NK-92 (cell line): ENCODE data around the gene UNC13B.
"Not testable (repeated sequence)": the region's sequence is repeated elsewhere in the genome, so short reads cannot be mapped to it uniquely, and the experiment has no call there.

ENCODE experiments used
- DNase-seq: peaks from one replicate; lab custom pipeline; 2025; ENCODE audit not compliant: unreplicated experiment; lab: John Stamatoyannopoulos, UW

Gene UNC13B

DNA sequence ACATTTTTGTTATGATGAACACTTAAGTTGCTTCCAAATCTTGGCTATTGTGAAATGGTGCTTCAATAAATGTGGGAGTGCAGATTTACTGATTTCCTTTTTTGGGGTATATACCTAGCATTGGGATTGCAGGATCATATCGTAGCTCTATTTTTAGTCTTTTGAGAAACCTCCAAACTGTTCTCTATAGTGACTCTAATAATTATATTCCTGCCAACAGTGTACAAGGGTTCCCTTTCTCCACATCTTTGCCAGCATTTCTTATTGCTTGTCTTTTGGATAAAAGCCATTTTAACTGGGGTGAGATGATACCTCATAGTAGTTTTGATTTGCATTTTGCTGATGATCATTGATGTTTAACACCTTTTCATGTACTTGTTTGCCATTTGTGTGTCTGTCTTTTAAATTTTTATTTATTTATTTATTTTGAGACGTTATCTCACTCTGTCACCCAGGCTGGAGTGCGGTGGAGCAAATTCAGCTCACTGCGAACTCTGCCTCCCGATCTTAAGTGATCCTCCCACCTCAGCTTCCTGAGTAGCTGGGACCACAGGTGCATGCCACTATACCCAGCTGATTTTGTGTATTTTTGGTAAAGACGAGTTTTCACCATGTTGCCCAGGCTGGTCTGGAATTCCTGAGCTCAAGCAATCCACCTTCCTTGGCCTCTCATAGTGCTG lies 59.0 kb downstream of the UNC13B start:
- DNase-seq, result no peak

DNA sequence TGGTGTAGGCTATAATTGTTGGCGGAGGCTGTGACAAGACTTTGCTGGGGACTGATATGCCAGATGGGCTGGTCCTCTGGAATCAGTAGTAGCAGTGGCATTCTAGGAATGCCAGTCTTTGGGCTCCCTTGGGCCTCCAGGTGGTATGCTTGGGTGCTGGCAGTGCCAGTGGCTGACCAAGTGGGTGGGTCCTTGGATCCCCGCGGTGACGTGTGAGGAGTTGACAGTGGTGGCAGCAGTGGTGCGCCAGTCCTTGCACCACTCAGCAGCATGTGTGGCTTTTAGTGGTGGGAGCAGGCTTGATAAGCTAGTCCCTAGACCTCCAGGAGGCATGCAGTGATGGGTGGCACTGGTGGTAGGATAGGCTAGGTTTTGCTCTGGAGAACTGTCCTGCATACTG lies 63.9 kb downstream of the UNC13B start:
- DNase-seq, result no peak

DNA sequence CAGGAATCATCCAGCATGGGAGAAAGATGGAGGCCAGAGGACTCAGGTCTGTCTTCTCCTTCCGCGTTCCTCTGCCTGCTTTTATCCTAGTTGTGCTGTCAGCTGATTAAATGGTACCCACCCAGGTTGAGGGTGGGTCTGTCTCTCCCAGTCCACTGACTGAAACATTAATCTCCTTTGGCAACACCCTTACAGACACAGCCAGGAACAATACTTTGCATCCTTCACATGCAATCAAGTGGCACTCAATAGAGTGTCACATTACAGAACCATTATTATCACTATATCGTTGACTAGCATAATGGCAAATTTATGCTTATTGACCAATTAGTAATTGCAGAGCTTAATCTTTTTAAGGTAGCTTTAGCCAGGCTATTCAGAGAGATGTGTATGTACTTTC lies 64.8 kb downstream of the UNC13B start:
- DNase-seq, result no peak

DNA sequence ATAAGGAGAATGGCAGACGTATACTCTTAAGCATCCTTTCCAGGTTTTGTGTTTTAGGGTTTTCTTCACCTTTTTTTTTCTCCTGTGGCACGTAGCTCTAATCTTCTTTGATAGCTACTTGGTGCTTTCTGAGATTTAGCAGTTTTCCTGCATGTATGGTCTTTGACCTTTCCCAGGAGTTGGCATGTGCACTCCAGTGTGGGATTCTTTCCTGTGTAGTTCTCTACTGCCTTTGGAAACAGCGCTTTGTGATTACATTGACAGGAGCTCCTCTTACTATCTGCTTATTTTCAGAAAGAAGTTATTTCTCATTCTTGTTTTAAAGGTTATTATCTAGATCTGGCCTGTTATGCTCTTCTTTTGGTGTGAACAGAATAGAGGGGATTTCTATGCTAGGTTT lies 65.5 kb downstream of the UNC13B start:
- no peak for DNase-seq

DNA sequence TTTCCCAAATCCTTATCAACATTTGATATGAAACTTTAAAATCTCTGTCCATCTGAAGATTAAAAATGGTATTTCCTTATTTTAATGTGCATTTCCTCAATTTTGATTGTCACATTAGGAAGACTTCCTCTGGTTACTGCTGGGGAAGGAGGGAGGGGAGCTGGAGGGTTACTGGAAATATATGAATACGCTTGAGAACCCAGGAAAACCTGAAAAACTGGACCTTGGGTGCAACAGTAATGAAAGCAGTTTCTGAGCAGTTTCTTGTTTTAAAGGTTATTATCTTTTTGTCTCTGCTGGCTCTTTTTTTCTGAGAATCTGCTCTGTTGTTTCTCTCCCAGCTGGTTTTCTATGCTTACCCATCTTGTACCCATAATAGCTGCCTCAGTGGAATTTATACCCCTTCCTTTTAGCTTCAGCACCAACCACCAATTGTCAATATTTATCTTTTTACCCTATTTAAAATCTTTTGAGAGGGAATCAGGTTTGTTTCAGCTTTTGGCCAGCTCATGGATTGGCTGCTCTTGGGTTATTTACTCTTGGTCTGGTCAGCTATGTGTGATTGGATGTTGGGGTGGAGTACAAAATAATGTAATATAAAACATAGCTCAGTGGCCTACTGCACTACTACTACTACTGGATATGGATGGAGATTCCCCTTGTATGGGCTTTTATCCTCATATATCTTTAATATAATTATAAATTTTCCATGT lies 67.4 kb downstream of the UNC13B start:
- no peak for DNase-seq

DNA sequence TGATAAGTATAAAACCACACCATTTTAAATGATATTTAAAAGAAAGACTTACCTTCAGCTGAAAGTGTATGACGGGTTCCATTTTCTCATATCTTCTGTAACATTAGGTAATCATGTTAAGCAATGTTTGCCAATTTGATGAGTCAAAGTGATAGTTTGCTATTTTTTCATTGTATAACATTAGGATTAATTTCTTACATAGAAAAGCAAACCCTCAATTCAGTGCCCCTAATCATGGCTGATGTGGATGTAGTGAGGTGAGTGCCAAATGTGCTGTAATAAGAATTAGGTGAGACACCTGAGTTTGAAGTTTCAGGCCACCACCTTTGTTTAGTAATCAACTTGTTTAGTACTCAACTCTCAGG lies 68.0 kb downstream of the UNC13B start:
- DNase-seq, result no peak

DNA sequence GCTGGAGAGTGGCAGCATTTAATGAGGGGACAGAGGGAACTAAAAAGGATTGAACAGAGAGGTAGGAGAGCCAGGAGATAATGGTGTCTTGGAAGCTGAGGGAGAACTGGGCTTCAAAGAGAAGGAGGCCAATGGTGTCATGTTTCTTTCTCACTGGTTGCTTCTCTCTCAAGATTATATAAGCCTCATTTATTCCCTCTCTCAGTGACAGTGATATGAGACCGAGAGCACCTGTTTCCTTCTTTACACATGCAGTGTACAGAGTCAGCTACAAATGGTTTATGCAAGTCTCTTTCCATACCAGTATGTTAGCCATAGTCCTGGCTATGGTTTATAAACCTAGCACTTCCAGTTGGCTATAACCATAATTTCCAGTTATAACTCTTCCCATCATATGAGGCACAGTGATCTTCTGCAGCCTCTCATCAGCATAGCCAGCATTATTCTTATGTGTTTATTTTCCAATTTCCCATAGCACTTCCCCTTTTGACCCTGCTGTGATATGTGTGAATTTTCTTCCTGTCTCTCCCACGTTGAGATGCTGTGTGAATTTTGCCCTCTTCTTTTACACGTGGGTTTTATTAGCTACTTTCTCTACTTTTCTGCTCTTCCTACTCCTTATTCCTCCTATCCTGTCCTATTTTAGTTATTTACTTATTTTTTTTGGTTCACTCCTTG lies 71.2 kb downstream of the UNC13B start:
- no peak for DNase-seq

DNA sequence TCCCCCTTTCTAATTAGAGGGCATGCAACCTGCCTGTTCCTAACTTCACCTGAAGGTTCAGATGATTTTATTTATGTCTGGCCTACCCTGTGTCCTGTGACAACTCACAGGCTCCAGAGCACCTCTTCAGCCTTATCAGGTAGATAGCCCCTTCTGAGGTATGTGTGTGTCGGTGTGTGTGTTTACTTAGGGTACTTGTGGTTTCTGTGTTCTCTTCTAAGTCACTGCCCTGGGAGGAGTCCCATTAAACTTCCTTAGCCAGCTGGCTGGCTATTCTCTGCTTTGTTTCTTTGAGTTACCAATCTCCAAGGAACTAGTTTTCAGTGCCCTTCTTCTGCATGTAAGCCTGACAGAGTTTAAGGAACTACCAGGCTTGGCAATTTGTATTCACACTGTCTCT lies 74.9 kb downstream of the UNC13B start:
- DNase-seq, result no peak

DNA sequence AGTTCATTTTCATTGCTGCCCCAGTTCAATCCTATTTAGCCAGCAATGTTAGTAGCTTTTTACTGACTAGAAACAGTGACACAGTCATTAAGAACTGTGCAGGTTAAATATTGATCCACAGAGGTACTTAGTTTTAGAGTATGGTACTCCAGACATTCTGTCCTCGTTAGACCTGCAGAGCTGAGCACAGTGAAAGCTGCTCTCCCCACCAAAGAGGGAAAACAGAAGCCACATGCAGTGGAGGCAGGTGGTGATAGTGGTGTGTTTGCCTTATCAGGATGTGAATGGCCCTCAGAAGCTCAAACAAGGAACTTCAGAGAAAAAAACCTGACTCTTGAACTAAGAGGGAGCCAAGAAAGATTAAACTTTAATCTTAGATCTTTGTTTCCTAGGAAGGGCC lies 75.5 kb downstream of the UNC13B start:
- no peak for DNase-seq

DNA sequence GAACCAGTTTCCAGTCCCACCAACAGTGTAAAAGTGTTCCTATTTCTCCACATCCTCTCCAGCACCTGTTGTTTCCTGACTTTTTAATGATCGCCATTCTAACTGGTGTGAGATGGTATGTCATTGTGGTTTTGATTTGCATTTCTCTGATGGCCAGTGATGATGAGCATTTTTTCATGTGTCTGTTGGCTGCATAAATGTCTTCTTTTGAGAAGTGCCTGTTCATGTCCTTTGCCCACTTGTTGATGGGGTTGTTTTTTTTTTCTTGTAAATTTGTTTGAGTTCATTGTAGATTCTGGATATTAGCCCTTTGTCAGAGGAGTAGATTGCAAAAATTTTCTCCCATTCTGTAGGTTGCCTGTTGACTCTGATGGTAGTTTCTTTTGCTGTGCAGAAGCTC lies 84.1 kb downstream of the UNC13B start:
- DNase-seq, result not testable (repeated sequence)

DNA sequence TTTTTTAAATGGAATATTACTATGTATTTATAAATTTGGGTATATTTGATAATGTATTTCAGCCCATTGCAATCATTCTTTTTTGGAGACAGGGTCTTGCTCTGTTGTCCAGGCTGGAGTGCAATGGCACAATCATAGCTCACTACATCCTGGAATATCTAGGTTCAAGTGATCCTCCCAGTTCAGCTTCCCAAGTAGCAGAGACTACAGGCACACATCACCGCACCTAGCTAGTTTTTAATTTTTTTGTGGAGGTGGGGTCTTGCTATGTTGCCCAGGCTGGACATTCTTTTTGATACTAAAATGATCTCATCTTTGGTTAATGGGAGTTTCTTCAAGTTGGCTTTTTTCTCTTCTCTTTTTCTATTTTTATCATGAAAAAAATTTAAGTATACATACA lies 91.3 kb downstream of the UNC13B start:
- DNase-seq, result no peak

DNA sequence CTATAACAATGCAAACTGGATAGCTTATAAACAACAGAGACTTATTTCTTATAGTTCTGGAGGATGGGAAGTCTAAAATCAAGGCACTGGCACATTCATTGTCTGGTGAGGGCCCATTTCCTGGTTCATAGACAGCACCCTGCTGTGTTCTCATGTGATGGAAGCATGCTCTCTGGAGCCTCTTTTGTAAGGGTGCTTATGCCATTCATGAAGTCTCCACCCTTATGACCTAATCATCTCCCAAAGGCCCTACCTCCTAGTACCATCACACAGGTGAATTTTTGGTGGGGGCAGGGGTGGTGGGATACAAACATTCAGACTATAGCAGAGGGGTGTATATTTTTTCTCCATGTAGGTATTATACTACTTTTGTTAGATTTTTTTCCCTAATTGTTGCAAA lies 92.4 kb downstream of the UNC13B start:
- DNase-seq, result no peak

DNA sequence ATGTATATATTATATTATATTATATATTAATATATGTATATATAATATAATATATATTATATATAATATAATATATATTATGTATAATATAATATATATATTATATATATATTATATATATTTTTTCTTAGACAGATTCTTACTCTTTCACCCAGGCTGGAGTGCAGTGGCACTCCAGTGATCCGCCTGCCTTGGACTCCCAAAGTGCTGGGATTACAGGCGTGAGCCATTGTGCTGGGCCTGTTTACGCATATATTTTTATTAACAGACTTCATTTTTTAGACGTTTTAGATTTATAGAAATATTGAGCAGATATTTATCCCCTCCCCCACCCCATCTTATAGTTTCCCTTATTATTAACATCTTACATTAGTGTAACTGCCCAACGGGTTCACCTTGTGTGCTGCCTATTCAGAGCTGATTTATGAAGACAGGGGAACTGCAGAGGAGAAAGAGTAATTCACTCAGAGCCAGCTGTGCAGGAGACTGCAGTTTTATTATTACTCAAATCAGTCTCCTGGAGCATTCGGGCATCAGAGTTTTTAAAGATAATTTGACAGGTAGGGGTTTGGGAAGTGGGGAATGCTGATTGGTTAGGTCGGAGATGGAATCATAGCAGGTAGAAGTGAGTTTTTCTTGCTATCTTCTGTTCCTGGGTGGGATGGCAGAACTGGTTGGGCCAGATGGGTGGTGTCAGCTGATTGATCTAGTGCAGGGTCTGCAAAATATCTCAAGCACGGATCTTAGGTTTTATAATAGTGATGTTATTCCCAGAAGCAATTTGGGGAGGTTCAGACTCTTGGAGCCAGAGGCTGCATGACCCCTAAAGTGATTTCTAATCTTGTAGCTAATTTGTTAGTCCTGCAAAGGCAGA lies 93.4 kb downstream of the UNC13B start:
- no peak for DNase-seq

DNA sequence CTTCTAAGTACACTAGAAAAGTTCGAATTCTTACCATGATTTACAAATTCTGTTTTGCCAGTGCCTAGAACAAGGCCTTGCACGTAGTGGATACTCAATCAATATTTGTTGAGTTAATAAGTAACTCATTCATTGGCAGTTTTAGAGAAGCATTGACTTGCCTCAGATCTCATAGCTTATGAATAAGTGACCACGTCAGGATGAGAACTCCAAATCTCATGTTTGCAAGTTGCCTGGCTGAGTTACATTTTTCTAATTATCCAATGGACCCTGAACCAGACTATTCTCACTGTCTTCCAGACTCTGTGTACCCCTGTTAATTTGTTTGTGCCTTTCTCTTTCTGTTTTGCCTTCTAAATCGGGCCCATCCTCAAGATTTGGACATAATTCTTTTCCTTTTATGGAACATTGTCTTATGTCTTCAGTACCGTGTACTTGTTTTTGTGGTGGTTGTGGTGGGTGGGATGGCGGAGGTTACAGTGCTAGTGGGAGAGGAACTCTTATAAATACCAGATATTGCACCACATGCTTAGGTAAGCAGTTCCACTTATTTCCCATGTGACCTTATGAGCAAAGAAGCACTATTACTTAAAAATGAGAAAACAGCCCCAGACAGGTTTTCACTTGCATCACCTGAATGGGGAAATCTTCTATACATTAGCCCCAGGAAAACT lies 96.3 kb downstream of the UNC13B start:
- DNase-seq, result no peak

DNA sequence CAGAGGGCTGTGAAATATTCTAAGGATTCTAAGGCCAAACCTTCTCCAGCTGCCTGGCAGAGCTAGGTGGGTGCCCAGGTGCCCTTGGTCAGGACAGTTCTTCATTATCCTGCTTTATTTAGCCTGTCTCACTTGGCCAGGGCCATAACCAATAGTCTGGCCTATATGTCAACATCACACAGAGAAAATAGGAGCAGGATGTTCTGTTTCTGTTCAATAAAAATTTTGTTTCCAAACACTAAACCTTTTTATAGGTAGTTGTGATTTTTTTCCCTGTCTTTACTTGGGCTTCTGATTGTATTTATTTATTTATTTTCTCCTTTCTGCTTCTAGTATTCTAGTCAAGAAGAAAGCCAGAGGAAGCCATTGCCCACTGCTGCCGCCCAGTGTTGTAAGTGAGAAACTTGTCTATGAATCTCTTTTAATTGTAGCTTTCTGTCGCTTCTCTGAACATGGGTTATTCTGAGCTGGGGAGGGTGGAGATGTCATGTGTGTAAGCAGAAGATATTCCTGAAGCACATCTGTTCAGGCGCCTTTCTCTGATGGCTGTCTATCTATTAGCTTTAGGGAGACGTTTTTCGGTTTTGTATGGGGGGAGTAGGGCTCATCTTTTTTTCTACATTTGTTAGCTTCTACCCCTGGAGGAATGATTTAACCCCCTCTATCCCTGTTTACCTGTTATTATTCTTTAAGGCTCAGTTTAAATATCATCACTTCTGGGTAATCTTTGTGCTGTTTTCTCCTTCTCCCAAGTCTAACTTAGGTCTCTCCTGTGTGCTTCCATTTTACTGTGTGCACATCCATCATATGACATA lies 97.1 kb downstream of the UNC13B start:
- DNase-seq, result no peak

DNA sequence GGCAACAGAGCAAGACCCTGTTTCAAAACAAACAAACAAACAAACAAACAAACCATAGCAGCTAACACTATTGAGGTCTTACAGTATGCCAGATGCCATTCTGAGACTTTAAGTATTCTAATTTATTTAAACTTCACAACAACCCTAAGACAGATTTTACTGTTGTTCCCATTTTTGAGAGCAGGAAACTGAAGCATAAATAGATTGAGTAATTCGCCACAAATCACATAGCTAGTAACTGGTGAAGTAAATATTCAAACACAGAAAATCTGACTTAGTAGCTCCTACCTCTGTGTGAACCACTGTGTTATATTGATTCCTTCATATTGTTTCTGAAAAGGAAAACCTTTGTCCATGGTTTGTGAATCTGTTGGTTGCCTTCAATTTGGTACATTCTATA lies 98.4 kb downstream of the UNC13B start:
- no peak for DNase-seq

DNA sequence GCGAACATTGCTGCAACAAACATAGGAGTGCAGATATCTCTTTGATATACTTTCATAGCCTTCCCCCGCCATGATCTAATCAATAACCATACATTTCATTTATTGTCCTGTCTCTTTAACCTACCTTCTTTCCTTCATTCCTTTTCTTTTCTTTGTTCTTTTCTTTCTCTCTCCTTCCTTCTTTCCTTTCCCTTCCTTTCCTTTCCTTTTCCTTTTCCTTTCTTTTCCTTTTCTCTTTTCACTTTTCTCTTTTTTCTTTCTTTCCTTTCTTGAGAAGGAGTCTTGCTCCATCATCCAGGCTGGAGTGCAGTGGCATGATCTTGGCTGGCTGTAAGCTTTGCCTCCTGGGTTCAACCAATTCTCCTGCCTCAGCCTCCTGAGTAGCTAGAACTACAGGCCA lies 100.3 kb downstream of the UNC13B start:
- no peak for DNase-seq

DNA sequence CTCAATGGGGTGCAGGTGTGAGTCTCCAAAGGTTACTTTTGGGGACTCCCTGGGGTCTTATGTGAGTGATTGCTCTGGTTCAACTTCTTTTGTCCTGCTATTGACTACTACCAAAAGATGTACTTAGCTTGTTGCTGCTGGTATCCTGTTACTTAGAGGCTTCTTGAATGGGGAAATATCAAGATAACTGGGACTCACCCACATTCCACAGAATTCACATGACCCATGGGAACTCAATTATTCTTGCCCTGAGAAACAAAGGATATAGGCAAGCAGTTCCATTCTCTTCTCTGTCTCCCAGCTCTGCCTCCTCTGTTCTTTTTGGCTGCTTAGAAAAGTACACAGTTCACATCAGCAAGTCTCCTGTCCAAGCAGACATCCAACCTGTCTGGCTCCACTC lies 105.9 kb downstream of the UNC13B start:
- no peak for DNase-seq

DNA sequence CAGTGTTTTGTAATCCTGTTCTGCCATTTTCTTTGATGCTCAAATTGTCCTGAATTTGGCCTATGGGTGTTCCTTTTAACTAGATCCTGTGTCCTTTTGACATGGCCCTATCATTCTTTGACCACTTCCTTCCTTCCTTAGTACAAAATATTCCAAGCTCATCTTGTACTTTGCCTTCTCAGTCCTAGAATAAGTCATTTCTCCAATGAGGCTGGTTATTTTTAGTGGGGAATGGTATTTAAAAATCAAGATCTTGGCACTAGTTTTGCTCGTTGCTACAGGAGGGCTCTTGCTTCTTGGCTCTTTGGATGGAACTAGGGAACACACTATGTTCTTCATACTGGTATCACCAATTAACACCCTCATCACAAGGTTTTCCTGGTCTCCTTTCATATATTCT lies 108.1 kb downstream of the UNC13B start:
- no peak for DNase-seq

DNA sequence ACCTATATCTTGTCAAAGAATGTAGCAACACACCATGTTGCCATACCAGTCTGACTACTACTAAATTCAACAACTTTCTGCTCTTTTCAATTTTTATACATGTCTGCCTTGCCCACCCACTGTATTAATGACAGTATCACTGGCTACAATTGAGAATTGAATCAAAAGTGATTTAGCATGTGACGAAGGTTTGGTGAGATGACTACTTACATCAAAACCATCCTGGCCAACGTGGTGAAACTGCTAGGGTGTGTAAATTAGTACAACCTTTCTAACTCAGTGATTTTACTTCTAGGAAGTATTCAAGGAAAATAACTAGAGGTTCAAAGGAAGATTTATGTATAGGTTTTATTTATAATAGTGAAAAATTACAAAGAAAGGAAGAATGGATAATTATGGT lies 109.8 kb downstream of the UNC13B start:
- DNase-seq, result no peak
